Left hindlimb (tissue), 1 donor: ENCODE measurements around the gene HOXC10.

Experiments
- DNase-seq: peaks from one replicate; pipeline ENCODE4 v3.0.0-alpha.2; 2018

HOXC10 gene

DNA sequence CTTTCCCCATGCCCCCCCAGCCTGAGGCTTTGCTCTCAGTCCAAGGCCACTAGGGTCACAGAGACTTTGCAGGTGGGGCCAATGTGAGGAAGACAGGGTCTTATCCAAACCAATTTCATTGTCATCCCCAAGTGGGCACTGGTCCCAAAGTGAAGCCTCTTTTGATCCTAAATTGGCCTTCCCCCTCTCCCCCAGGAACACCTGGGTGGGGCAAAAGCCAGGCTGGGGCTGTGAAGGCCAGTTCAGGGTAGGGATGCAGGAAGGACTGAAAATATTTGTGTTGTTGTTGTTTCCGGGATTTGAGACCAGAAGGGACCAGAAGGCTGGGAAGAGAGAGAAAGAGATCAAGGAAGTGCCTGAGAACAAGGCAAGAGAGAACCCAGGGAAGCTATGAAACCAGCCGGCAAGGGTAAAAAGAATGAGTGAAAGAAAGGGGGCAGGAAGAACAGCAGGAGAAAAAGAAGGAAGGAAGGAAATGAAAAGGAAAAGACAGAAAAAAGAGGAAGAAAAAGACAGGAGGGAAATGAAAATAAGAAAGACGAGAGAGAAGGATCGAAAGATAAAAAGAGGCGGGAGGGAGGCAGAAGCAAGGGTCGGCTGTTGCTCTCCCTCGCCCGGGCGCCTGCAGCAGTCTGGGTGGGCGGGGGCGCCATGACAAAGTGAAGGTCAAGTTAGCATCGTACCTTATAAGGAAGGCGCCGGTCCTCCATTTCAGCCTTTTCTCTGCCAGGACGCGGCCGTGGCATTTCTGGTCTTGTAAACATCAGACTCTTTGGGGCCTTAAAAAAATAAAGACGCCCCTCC, 19.5 kb upstream of the HOXC10 start:
- peak; percentile 79 for DNase-seq

- DNase-seq = no peak
These were observed 18.9 kb upstream of the HOXC10 start for GRCh38 chr12:53966085-53966384.

GRCh38 chr12:53966385-53967133, 18.4 kb upstream of the HOXC10 start:
- DNase-seq = no peak

DNA sequence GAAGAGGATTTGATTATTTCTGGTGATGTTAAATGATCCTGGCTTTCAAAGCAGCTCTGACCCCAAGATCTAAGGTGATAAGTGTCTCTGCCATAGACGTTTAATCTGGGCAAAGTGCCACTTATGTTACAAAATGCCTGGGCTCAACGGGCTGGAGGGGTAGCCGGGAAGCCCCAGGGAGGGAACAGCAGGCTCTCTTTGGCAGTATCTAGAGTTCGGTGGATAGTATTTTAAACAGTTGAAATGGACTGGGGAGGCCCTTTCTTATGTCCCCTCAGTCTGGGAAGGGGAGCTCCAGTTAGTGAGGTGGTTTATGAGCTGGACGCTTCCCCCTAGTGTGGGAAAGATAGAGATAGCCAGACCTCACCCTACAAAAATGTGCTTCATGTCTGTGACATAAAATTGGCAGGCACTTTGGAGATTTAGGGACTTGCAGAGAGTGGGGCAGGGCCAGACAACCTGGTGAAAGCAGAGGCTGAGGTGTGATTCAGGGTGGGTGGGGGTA, 17.5 kb upstream of the HOXC10 start:
- DNase-seq = no peak

GRCh38 chr12:53968214-53969127, 16.5 kb upstream of the HOXC10 start:
- DNase-seq = no peak

- DNase-seq = no peak
These were observed 15.2 kb upstream of the HOXC10 start for GRCh38 chr12:53969588-53970259.

- no peak for DNase-seq
These were observed 14.5 kb upstream of the HOXC10 start for GRCh38 chr12:53970451-53970850.

GRCh38 chr12:53971129-53971528, 13.8 kb upstream of the HOXC10 start:
- DNase-seq = no peak

GRCh38 chr12:53971686-53972085, 13.3 kb upstream of the HOXC10 start:
- no peak for DNase-seq

- DNase-seq = no peak
These were observed 12.7 kb upstream of the HOXC10 start for GRCh38 chr12:53972152-53972702.

DNA sequence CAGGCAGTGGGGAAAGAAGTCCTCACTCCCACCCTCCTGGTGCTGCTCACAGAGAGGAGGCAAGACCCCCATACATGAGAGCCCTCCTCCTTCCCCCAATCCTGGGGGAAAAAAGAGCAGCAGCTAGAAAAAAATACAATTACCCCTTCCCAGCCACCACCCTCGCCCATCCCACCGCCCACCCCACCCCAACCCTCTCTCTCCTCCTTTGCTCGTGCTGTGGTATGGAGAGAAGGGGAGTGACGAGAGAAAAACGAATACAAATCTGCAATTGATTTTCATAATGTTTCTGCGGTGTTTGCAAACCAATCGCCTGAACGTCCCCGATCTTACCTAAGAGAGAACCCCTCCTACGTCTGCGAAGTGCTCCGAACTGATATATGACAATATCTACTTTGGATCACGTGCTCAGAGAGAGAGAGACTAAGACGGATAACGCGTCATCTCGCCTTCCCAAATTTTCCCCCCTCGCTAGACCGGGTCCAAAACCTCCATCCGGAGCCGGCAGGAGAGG, 12.2 kb upstream of the HOXC10 start, which contains the start of gene HOXC11:
HOXC11 (plus strand) TSS at position 405 of the 514 bp plus-strand sequence. CDS start 116 bp downstream, outside the sequence.
- DNase-seq = no peak

DNA sequence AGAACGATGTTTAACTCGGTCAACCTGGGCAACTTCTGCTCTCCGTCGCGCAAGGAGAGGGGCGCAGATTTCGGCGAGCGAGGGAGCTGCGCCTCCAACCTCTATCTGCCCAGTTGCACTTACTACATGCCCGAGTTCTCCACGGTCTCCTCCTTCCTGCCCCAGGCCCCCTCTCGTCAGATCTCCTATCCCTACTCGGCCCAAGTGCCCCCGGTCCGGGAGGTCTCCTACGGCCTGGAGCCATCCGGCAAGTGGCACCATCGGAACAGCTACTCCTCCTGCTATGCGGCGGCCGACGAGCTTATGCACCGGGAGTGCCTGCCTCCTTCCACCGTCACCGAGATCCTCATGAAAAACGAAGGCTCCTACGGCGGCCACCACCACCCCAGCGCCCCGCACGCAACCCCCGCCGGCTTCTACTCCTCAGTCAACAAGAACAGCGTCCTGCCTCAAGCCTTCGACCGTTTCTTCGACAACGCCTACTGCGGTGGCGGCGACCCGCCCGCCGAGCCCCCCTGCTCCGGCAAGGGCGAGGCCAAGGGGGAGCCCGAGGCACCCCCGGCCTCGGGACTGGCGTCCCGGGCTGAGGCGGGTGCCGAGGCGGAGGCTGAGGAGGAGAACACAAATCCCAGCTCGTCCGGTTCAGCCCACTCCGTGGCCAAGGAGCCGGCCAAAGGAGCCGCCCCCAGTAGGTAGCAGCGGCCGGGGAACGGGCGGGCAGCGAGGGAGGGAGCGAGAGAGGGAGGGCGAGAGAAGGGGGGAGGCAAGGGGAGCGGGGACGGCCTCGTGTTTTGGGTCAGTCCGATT, 11.5 kb upstream of the HOXC10 start:
- DNase-seq = no peak

DNA sequence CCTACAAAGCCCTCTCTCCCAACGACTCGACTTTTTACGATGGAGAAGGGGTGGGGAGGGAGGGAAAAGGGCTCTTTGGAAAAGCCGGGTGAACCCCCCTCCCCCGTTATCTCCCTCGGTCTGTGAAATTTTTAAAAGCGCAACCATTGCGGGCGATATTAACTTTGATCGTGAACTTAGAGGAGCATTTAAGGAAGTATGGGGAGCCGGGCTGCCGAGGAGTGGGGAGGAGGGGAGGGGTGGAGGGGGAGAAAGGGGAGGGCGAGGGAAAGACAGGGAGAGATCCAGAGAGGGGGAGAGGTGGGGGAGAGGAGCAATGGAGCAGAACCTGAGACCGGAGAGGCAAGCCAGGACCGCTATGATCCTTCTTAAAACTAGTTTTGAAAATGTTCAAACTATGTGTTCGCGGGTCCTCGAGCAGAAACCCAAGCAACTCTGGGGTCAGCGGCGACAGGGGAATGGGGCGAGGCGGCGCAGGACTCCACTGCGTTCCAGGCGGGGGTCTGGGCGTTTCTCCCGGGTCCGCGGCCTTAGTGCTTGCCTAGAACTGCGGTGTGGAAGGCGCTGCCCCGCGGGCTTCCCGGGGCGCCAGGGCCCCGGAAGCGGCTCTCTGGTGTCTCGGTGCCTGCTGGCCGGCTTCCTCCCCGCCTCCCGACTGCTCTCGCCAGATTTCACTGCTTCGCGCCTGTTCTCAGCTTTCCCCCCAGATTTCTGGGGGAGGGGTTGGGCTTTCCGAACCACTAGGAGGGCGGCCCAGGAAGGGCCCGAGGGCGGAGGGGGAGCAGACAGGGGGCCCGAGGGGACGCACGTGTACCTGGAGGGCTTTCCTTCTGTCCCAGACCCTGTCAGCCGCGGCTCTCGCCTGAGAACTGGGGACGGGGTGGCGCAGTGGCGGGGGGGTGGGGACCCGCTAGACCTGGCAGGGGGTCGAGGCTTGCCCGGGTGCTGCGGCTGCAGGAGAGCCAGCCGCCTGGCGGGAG, 10.6 kb upstream of the HOXC10 start, which contains the start of gene HOTAIR:
HOTAIR (minus strand) TSS at position 871 of the 980 bp plus-strand sequence.
- DNase-seq = peak; percentile 78

GRCh38 chr12:53975064-53975471, 9.9 kb upstream of the HOXC10 start:
- no peak for DNase-seq

GRCh38 chr12:53975479-53976152, 9.3 kb upstream of the HOXC10 start:
- DNase-seq = no peak

DNA sequence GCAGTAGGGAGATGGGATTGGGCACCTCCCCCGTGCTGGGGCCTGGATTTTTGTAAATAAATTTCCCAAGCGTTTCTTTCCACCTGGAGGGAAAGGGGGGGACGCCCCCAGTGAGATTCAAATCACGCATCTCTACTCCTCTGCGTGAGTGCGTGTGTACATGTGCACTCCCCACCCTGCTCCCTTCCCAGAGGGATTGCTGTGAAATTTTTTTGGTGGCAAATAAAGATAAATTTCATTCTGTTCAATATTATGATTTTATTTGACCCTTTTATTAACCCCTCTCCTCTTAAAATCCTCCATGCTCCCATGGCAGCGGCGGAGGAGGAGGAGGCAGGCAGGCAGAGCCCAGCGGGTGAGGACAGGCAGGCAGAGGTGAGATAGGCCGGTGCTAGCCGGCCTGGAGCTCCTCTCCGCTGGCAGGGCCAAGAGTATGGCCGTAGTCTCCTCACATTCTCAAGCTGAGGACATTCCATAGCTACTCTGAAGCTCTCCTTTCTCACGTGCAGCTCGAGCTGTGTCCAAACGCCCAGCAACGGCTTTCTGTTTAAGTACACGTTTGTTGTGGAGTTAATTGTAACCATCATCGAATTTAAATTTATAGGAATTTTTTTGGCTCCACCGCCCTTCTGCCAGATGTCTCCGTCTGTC, 8.6 kb upstream of the HOXC10 start:
- peak; percentile 79 for DNase-seq

DNA sequence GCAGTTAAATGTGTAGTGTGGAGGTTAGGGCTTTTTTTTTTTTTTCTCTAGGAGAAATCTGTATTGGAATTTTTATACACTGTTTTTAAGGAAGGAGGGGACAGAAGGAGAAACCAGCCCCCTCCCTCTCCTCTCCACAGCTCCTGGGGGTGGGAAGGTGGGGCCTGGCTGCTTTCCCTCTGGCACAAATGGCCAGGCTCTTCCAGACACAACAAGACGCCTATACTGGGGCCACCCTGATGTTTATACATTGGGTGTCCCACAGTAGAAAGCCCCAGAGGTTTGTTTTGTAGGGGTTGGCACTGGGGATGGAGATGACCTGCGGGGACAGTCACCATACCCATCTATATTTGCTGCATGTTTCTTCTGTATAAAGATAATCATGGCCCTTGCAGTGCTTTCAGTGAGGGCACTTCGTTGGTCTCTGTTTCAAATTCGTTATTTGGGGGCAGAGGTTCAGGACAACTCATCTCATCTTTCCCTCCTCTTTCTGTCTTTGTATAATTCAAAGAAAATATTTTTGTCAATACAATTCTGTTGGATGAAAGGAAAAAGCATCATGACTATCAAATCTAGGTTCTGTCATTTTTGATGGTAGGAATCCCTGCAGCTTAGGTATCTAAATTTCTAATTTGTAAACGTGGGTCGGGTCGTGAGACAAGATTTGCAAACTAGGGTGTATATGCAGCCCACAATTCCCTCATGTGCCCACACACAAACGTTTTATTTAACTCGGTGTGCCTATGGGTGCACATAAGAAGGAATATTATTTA, 7.9 kb upstream of the HOXC10 start:
- DNase-seq = no peak
